IMR-90 (cell line): Measurements from ENCODE around the gene TEX35.

Experiments used
- BHLHE40 ChIP-seq: fragments of 150-350 bp; IDR thresholded peaks from 2 replicates; pipeline ENCODE4 v1.6.1; 2016; ENCODE audit warnings: mild to moderate bottlenecking, low read depth, low read length
- POLR2A ChIP-seq: IDR thresholded peaks from 2 replicates; pipeline ENCODE4 v1.6.1; 2012; ENCODE audit warnings: mild to moderate bottlenecking, low read depth, low read length
- TF ChIP-seq, protein P1 (sequence below): fragments of 150-350 bp; IDR thresholded peaks from 2 replicates; pipeline ENCODE4 v1.6.1; 2017; ENCODE audit warnings: mild to moderate bottlenecking, antibody characterized with exemption, low read length, low read depth
- TF ChIP-seq, protein P2 (sequence below): conservative IDR thresholded peaks from 2 replicates; pipeline ENCODE4 v1.5.1; 2012; ENCODE audit warnings: mild to moderate bottlenecking, low read depth, low read length, improper control_type of control experiment

DNA sequence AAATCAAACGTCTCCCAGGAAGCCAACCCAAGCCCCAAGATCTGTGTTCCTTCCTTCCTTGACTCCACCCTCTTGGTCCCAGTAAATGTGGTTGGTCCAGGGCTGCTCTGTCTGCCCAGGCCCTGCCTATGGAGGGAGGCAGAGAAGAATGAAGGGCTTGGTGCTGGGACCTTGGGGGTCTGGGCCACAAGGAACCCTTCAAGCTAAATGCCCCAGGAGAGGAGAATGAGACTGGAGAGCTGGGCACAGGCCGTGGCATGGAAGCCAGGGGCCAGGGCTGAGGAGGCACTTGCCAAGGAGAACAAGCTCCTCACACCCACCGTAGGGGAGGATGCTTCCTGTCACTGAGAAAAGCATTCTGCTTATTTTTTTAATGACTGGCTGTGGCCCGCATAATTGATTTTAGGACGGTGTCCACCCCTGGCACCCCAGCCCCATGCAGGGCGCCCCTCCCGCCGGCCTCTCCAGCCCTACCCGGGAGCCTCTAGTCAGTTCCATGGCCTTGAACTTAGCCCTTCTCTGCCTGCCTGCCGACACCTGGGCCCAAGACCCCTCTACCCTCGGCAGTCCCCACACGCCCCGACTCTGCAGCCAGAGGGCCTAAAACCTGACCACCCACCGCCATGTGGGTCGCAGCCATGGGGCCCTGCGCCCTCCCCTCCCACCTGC is 17.0 kb upstream of the TEX35 start:
- TF ChIP-seq, protein P1, sequence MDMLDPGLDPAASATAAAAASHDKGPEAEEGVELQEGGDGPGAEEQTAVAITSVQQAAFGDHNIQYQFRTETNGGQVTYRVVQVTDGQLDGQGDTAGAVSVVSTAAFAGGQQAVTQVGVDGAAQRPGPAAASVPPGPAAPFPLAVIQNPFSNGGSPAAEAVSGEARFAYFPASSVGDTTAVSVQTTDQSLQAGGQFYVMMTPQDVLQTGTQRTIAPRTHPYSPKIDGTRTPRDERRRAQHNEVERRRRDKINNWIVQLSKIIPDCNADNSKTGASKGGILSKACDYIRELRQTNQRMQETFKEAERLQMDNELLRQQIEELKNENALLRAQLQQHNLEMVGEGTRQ, result no peak
- TF ChIP-seq BHLHE40 (no peak), POLR2A (no peak)
- TF ChIP-seq, protein P2, sequence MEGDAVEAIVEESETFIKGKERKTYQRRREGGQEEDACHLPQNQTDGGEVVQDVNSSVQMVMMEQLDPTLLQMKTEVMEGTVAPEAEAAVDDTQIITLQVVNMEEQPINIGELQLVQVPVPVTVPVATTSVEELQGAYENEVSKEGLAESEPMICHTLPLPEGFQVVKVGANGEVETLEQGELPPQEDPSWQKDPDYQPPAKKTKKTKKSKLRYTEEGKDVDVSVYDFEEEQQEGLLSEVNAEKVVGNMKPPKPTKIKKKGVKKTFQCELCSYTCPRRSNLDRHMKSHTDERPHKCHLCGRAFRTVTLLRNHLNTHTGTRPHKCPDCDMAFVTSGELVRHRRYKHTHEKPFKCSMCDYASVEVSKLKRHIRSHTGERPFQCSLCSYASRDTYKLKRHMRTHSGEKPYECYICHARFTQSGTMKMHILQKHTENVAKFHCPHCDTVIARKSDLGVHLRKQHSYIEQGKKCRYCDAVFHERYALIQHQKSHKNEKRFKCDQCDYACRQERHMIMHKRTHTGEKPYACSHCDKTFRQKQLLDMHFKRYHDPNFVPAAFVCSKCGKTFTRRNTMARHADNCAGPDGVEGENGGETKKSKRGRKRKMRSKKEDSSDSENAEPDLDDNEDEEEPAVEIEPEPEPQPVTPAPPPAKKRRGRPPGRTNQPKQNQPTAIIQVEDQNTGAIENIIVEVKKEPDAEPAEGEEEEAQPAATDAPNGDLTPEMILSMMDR, result no peak
